Measurements from ENCODE around the gene ATP8A2. TPM values are rescaled to one million over a fixed set of nuclear protein-coding genes. Genes with fewer than 3 reads are reported as not detected.
A peak's percentile ranks its signal among the peaks of the same experiment; 100 is the strongest.

ATP8A2 gene
- total RNA-seq, 3 donors from 2014 or later, result under 0.01 to 1.0 (median under 0.01) TPM

- Histone ChIP-seq H3K4me3 (peak overlapping the region in 1 of 3 donors; percentile 39), H3K4me1 (no peaks in the 10 kb centered on the region), H3K27me3 (no peaks in the 10 kb centered on the region), H3K9me3 (no peaks in the 10 kb centered on the region), H3K27ac (peak overlapping the region in 1 of 2 donors; percentile 43), H3K36me3 (no peaks in the 10 kb centered on the region)
- intact Hi-C loops (cut with DNase I; ENCODE audit: low total_unique reads), result no loop called here
- peak in 1 of 2 donors; percentile 18 for DNase-seq (ENCODE audit: low spot score in 2 of 2)
- no peak for TF ChIP-seq POLR2AphosphoS5 (IDR thresholded peaks at IDR 0.05)
- peak in 1 of 3 donors; percentile 18 for TF ChIP-seq CTCF (IDR thresholded peaks at IDR 0.05)
- no peak for TF ChIP-seq POLR2A (IDR thresholded peaks at IDR 0.05)
These were observed 287.5 kb downstream of the ATP8A2 start for GRCh38 chr13:25659091-25659795.

GRCh38 chr13:25660996-25661395, 289.2 kb downstream of the ATP8A2 start:
- no peaks in the 10 kb centered on the region for H3K9me3 ChIP-seq
- intact Hi-C loops (cut with DNase I; ENCODE audit: low total_unique reads), result no loop called here
- TF ChIP-seq POLR2AphosphoS5 (IDR thresholded peaks at IDR 0.05) (no peak), CTCF (IDR thresholded peaks at IDR 0.05) (no peak), POLR2A (IDR thresholded peaks at IDR 0.05) (no peak)
- H3K27me3 ChIP-seq, result no peaks in the 10 kb centered on the region
- H3K27ac ChIP-seq, result no peak overlapping the region
- H3K4me3 ChIP-seq, result no peak overlapping the region
- H3K4me1 ChIP-seq, result no peaks in the 10 kb centered on the region
- no peaks in the 10 kb centered on the region for H3K36me3 ChIP-seq
- DNase-seq (ENCODE audit: low spot score in 2 of 2), result no peak

- TF ChIP-seq POLR2AphosphoS5 (IDR thresholded peaks at IDR 0.05), result no peak
- no peak for TF ChIP-seq POLR2A (IDR thresholded peaks at IDR 0.05)
- TF ChIP-seq CTCF (IDR thresholded peaks at IDR 0.05), result no peak
- Histone ChIP-seq H3K27ac (no peak overlapping the region), H3K9me3 (no peaks in the 10 kb centered on the region), H3K4me3 (no peak overlapping the region), H3K4me1 (no peaks in the 10 kb centered on the region), H3K27me3 (no peaks in the 10 kb centered on the region), H3K36me3 (no peaks in the 10 kb centered on the region)
- no peak for DNase-seq (ENCODE audit: low spot score in 2 of 2)
- intact Hi-C loops (cut with DNase I; ENCODE audit: low total_unique reads), result no loop called here
These were observed 290.7 kb downstream of the ATP8A2 start for GRCh38 chr13:25662516-25662915.

- H3K4me1 ChIP-seq, result no peaks in the 10 kb centered on the region
- H3K4me3 ChIP-seq, result no peak overlapping the region
- peaks cover 7 to 19% of the 10 kb centered on the region in 2 donors for H3K9me3 ChIP-seq
- TF ChIP-seq CTCF (IDR thresholded peaks at IDR 0.05), result no peak
- TF ChIP-seq POLR2AphosphoS5 (IDR thresholded peaks at IDR 0.05), result no peak
- no peak for TF ChIP-seq POLR2A (IDR thresholded peaks at IDR 0.05)
- no peaks in the 10 kb centered on the region for H3K27me3 ChIP-seq
- no peak for DNase-seq (ENCODE audit: low spot score in 2 of 2)
- intact Hi-C loops (cut with DNase I; ENCODE audit: low total_unique reads), result no loop called here
- no peak overlapping the region for H3K27ac ChIP-seq
- H3K36me3 ChIP-seq, result no peaks in the 10 kb centered on the region
These were observed 296.6 kb downstream of the ATP8A2 start for GRCh38 chr13:25668345-25668744.

DNA sequence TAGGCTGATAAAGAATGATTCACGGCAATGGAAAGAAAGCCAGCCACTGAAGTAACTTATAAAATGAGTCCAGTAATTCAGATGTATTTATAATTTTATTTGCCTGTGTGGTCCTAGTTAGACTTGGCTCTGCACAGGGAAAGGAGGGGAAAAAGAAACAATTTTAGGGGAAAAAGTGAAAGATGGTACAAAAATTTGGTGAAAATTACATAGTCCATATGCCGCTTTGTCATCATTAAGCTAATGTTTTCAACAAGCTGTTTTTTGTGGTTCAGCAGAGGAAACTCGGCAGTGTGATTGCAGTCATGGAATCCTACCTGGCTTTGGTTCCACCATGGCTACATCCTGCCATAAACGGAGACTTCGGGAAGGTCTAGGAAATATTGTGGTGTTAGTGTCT, 301.9 kb downstream of the ATP8A2 start:
- TF ChIP-seq POLR2A (IDR thresholded peaks at IDR 0.05) (no peak), CTCF (IDR thresholded peaks at IDR 0.05) (no peak), POLR2AphosphoS5 (IDR thresholded peaks at IDR 0.05) (no peak)
- no peak for DNase-seq (ENCODE audit: low spot score in 2 of 2)
- H3K4me3 ChIP-seq, result no peak overlapping the region
- H3K27me3 ChIP-seq, result no peaks in the 10 kb centered on the region
- H3K27ac ChIP-seq, result no peak overlapping the region
- H3K4me1 ChIP-seq, result no peaks in the 10 kb centered on the region
- intact Hi-C loops (cut with DNase I; ENCODE audit: low total_unique reads), result no loop called here
- H3K36me3 ChIP-seq, result no peaks in the 10 kb centered on the region
- H3K9me3 ChIP-seq, result peaks cover 7 to 11% of the 10 kb centered on the region in 2 donors
